ENCODE measurements around the gene MRPL54.
"Not testable (repeated sequence)": the region's sequence is repeated elsewhere in the genome, so short reads cannot be mapped to it uniquely, and the experiment has no call there.

Gene MRPL54

GRCh38 chr19:3813473-3814392 is 51.3 kb downstream of the MRPL54 start:
- no peak for DNase-seq

DNA sequence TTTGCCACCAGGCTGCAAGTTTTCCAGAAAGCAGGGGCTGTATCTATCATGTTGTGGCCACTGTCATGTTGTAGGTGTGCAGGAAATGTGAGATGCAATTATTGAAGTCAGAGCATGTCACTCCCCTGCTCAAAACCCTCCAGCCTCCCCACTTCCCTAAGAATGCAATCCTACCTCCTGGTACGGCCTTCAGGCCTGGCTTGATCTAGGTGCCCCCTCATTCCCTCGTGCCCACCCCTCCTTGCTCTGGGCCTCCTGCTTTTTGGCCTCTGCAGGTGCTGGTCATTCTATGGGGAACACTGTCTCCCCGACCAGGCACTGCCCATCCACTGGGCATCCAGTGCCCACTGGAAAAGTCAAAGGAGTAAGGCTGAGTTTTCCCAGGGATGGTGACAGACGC is 52.2 kb downstream of the MRPL54 start:
- DNase-seq: no peak

GRCh38 chr19:3816148-3816547 is 53.7 kb downstream of the MRPL54 start:
- not testable (repeated sequence) for DNase-seq

GRCh38 chr19:3816566-3817218 is 54.2 kb downstream of the MRPL54 start:
- DNase-seq: no peak
